HEK293T (cell line): ENCODE measurements around the gene MYOM3.

Experiments
- FOXK2 ChIP-seq: fragments of 450-650 bp; IDR thresholded peaks from 2 replicates; pipeline ENCODE4 v1.6.1; 2016; ENCODE audit warnings: mild to moderate bottlenecking
- HDGF ChIP-seq: fragments of 450-650 bp; IDR thresholded peaks from 2 replicates; pipeline ENCODE4 v1.6.1; 2017; ENCODE audit warnings: antibody characterized with exemption, borderline replicate concordance
- SP1 ChIP-seq: fragments of 450-650 bp; IDR thresholded peaks from 2 replicates; pipeline ENCODE4 v1.6.1; 2017
- TARDBP ChIP-seq: fragments of 450-650 bp; IDR thresholded peaks from 2 replicates; pipeline ENCODE4 v1.6.1; 2016

GRCh38 chr1:24104854-24105253, 7.1 kb downstream of the MYOM3 start:
- no peak for TF ChIP-seq FOXK2
- no peak for TF ChIP-seq HDGF
- no peak for TF ChIP-seq SP1
- no peak for TF ChIP-seq TARDBP
